Brain microvascular endothelial cell (primary cell): Measurements from ENCODE around the gene DVL1.

Experiments used
- DNase-seq: peaks from one replicate; pipeline ENCODE4 v3.0.0-alpha.2; 2020
- H3K27ac ChIP-seq: fragments of 250-450 bp; sonication (Bioruptor Pico); 2 replicates; pipeline ENCODE4 v1.5.1; 2020; ENCODE audit warnings: mild to moderate bottlenecking, moderate library complexity
- H3K27me3 ChIP-seq: fragments of 250-450 bp; sonication (Bioruptor Pico); replicated peaks from 2 replicates; pipeline ENCODE4 v1.5.1; 2020; ENCODE audit warnings: mild to moderate bottlenecking
- H3K36me3 ChIP-seq: fragments of 250-450 bp; sonication (Bioruptor Pico); replicated peaks from 2 replicates; pipeline ENCODE4 v1.5.1; 2020; ENCODE audit warnings: mild to moderate bottlenecking
- H3K4me3 ChIP-seq: 2 replicates; pipeline ENCODE4 v1.5.1; 2011; ENCODE audit warnings: low read depth, mild to moderate bottlenecking, control low read depth, low read length, moderate library complexity
- CTCF ChIP-seq: IDR thresholded peaks from 2 replicates; pipeline ENCODE4 v1.5.1; 2011; ENCODE audit warnings: low read depth, mild to moderate bottlenecking, moderate library complexity, low read length, control low read depth, inconsistent platforms; ENCODE audit errors: missing control alignments
- in situ Hi-C: cut with HindIII; loops from 2 replicates; pipeline ENCODE4 v1.10.0; 2017; ENCODE audit warnings: low sequenced_read_pairs, low pct_ligation_motif_present

DVL1 gene

GRCh38 chr1:1302951-1303509, 46.2 kb downstream of the DVL1 start:
- Histone ChIP-seq H3K27ac (no peak overlapping the region), H3K4me3 (no peak overlapping the region), H3K27me3 (no peaks in the 10 kb centered on the region), H3K36me3 (no peaks in the 10 kb centered on the region)
- in situ Hi-C loops = no loop called here
- TF ChIP-seq CTCF = no peak
- no peak for DNase-seq

- TF ChIP-seq CTCF = peak; percentile 74
- in situ Hi-C loops = no loop called here
- Histone ChIP-seq H3K4me3 (no peak overlapping the region), H3K27ac (no peak overlapping the region), H3K36me3 (no peaks in the 10 kb centered on the region), H3K27me3 (no peaks in the 10 kb centered on the region)
- no peak for DNase-seq
Observed at GRCh38 chr1:1302006-1302430, 47.2 kb downstream of the DVL1 start.

- in situ Hi-C loops = no loop called here
Observed at GRCh38 chr1:1300352-1300739, 48.9 kb downstream of the DVL1 start.

GRCh38 chr1:1299686-1300351, 49.4 kb downstream of the DVL1 start:
- peaks cover 2% of the 10 kb centered on the region for H3K36me3 ChIP-seq
- no peak overlapping the region for H3K4me3 ChIP-seq
- no peaks in the 10 kb centered on the region for H3K27me3 ChIP-seq
- in situ Hi-C loops = no loop called here
- no peak overlapping the region for H3K27ac ChIP-seq
- TF ChIP-seq CTCF = peak; percentile 65
- DNase-seq = no peak

More at GRCh38 chr1:1300352-1300739, 48.9 kb downstream of the DVL1 start:
- DNase-seq = no peak
- Histone ChIP-seq H3K27ac (no peak overlapping the region), H3K27me3 (no peaks in the 10 kb centered on the region), H3K36me3 (peaks cover 2% of the 10 kb centered on the region), H3K4me3 (no peak overlapping the region)
- no peak for TF ChIP-seq CTCF

- peaks cover 2% of the 10 kb centered on the region for H3K36me3 ChIP-seq
- no peak for DNase-seq
- no peak for TF ChIP-seq CTCF
- in situ Hi-C loops = no loop called here
- H3K27me3 ChIP-seq = no peaks in the 10 kb centered on the region
- no peak overlapping the region for H3K27ac ChIP-seq
- H3K4me3 ChIP-seq = no peak overlapping the region
Observed at GRCh38 chr1:1298861-1299685, 50.1 kb downstream of the DVL1 start.
